Measurements from ENCODE around the gene SHOX.

GRCh38 chrX:649166-649565 lies 18.6 kb downstream of the SHOX start:
- no peak for TF ChIP-seq CTCF (IDR thresholded peaks at IDR 0.05 in 2 of 3, conservative IDR thresholded peaks at IDR 0.05 in 1 of 3; ENCODE audit: control insufficient read depth in 2 of 3, extremely low read depth in 1 of 3, insufficient read depth in 1 of 3, low read depth in 3 of 3, low read length in 3 of 3)
- TF ChIP-seq CBX3 (IDR thresholded peaks at IDR 0.05; ENCODE audit: borderline replicate concordance, low read depth), result no peak
- no peak for TF ChIP-seq MAX (IDR thresholded peaks at IDR 0.05; ENCODE audit: low read depth, low read length)
- TF ChIP-seq IKZF2 (IDR thresholded peaks at IDR 0.05), result no peak
- TF ChIP-seq EP300 (IDR thresholded peaks at IDR 0.05; ENCODE audit: borderline replicate concordance in 1 of 2, control insufficient read depth in 1 of 2, low read depth in 2 of 2, low read length in 2 of 2), result no peak
- no peak for TF ChIP-seq PML (IDR thresholded peaks at IDR 0.05; ENCODE audit: low read length)
- no peak for TF ChIP-seq ZNF274 (IDR thresholded peaks at IDR 0.05; ENCODE audit: insufficient read depth, insufficient read length)
- no peak for TF ChIP-seq PBX3 (IDR thresholded peaks at IDR 0.05; ENCODE audit: insufficient replicate concordance, low read depth, low read length)
- TF ChIP-seq CREM (IDR thresholded peaks at IDR 0.05; ENCODE audit: low read depth), result no peak
- TF ChIP-seq POLR2A (IDR thresholded peaks at IDR 0.05; ENCODE audit: low read depth, low read length), result no peak

All from GM12878 (cell line).